ENCODE data around the gene TRPM2. TPM values are rescaled to one million over a fixed set of nuclear protein-coding genes. Genes with fewer than 3 reads are reported as not detected.

The TRPM2 gene
- total RNA-seq, 4 donors from 2014 or later: 3.9 to 9.3 (median 6.6) TPM

GRCh38 chr21:44381874-44382273 lies 28.5 kb downstream of the TRPM2 start:
- ATAC-seq (ENCODE audit: low FRiP score) (no peak), DNase-seq (ENCODE audit: low spot score) (no peak)
- no peak for TF ChIP-seq CTCF (IDR thresholded peaks at IDR 0.05)

- DNase-seq (ENCODE audit: low spot score) (no peak), ATAC-seq (ENCODE audit: low FRiP score) (no peak)
- TF ChIP-seq CTCF (IDR thresholded peaks at IDR 0.05): no peak
These were observed 29.1 kb downstream of the TRPM2 start for GRCh38 chr21:44382536-44382935.

GRCh38 chr21:44383216-44383615 lies 29.8 kb downstream of the TRPM2 start:
- ATAC-seq (ENCODE audit: low FRiP score): no peak

GRCh38 chr21:44384968-44385367 lies 31.5 kb downstream of the TRPM2 start:
- no peak for DNase-seq (ENCODE audit: low spot score)
- no peak for TF ChIP-seq CTCF (IDR thresholded peaks at IDR 0.05)
- ATAC-seq (ENCODE audit: low FRiP score): no peak

More at GRCh38 chr21:44383216-44383615, 29.8 kb downstream of the TRPM2 start:
- TF ChIP-seq CTCF (IDR thresholded peaks at IDR 0.05): no peak
- no peak for DNase-seq (ENCODE audit: low spot score)

- ATAC-seq (ENCODE audit: low FRiP score) (no peak), DNase-seq (ENCODE audit: low spot score) (no peak)
- no peak for TF ChIP-seq CTCF (IDR thresholded peaks at IDR 0.05)
These were observed 35.9 kb downstream of the TRPM2 start for GRCh38 chr21:44389335-44389734.

- ATAC-seq (ENCODE audit: low FRiP score): no peak
- TF ChIP-seq CTCF (IDR thresholded peaks at IDR 0.05): no peak
- DNase-seq (ENCODE audit: low spot score): no peak
These were observed 37.5 kb downstream of the TRPM2 start for GRCh38 chr21:44390886-44391285.

- DNase-seq (ENCODE audit: low spot score) (no peak), ATAC-seq (ENCODE audit: low FRiP score) (no peak)
- no peak for TF ChIP-seq CTCF (IDR thresholded peaks at IDR 0.05)
These were observed 38.1 kb downstream of the TRPM2 start for GRCh38 chr21:44391345-44392091.
